ENCODE results near the gene ZNF439. TPM values are rescaled to one million over a fixed set of nuclear protein-coding genes. Genes with fewer than 3 reads are reported as not detected.

ZNF439 gene
- total and polyA plus RNA-seq, 2 donors (not counting 1 experiment from before 2014, with no cell fraction given), result 3.1 to 9.4 TPM

GRCh38 chr19:11880598-11880997 is 32.1 kb downstream of the ZNF439 start:
- Histone ChIP-seq H3K4me3 (replicated peaks in 1 of 4; ENCODE audit: control extremely low read depth in 1 of 4, insufficient read depth in 1 of 4, low read depth in 3 of 4, low read length in 4 of 4) (no peak overlapping the region), H3K27ac (ENCODE audit: insufficient read depth, low read length) (no peak overlapping the region), H3K9me3 (ENCODE audit: control insufficient read depth, insufficient read depth, low read depth, low read length) (no peaks in the 10 kb centered on the region), H3K36me3 (ENCODE audit: control insufficient read depth, insufficient read depth, low read length) (no peaks in the 10 kb centered on the region), H3K79me2 (ENCODE audit: control insufficient read depth, insufficient read depth, low read length) (no peaks in the 10 kb centered on the region), H4K20me1 (ENCODE audit: control insufficient read depth, extremely low read depth, insufficient read depth, low read length) (no peaks in the 10 kb centered on the region), H2AFZ (ENCODE audit: low read length) (no peak overlapping the region), H3K4me2 (ENCODE audit: extremely low read depth, insufficient read depth, low read length) (no peak overlapping the region), H3K4me1 (ENCODE audit: control insufficient read depth, extremely low read depth, insufficient read depth, low read length) (no peaks in the 10 kb centered on the region), H3K27me3 (ENCODE audit: control insufficient read depth, insufficient read depth, low read length) (no peaks in the 10 kb centered on the region), H3K9ac (ENCODE audit: insufficient read depth, low read length) (no peak overlapping the region)
- no peak for DNase-seq (ENCODE audit: low read depth in 2 of 2)
- TF ChIP-seq EZH2 (IDR thresholded peaks at IDR 0.05; ENCODE audit: low read length, missing control alignments), result no peak
- TF ChIP-seq CTCF (conservative IDR thresholded peaks at IDR 0.05 in 1 of 2, IDR thresholded peaks at IDR 0.05 in 1 of 2; ENCODE audit: low read depth in 1 of 2, low read length in 2 of 2), result no peak

- Histone ChIP-seq H3K9me3 (ENCODE audit: control insufficient read depth, insufficient read depth, low read depth, low read length) (no peaks in the 10 kb centered on the region), H3K36me3 (ENCODE audit: control insufficient read depth, insufficient read depth, low read length) (no peaks in the 10 kb centered on the region), H3K9ac (ENCODE audit: insufficient read depth, low read length) (no peak overlapping the region), H2AFZ (ENCODE audit: low read length) (no peak overlapping the region), H3K4me3 (replicated peaks in 1 of 4; ENCODE audit: control extremely low read depth in 1 of 4, insufficient read depth in 1 of 4, low read depth in 3 of 4, low read length in 4 of 4) (no peak overlapping the region), H3K79me2 (ENCODE audit: control insufficient read depth, insufficient read depth, low read length) (no peaks in the 10 kb centered on the region), H3K27me3 (ENCODE audit: control insufficient read depth, insufficient read depth, low read length) (no peaks in the 10 kb centered on the region), H3K4me1 (ENCODE audit: control insufficient read depth, extremely low read depth, insufficient read depth, low read length) (no peaks in the 10 kb centered on the region), H3K4me2 (ENCODE audit: extremely low read depth, insufficient read depth, low read length) (peak overlapping the region; percentile 20), H3K27ac (ENCODE audit: insufficient read depth, low read length) (no peak overlapping the region), H4K20me1 (ENCODE audit: control insufficient read depth, extremely low read depth, insufficient read depth, low read length) (no peaks in the 10 kb centered on the region)
- peak; percentile 28 to 62 for DNase-seq (ENCODE audit: low read depth in 2 of 2)
- TF ChIP-seq EZH2 (IDR thresholded peaks at IDR 0.05; ENCODE audit: low read length, missing control alignments), result no peak
- peak; percentile 74 to 83 for TF ChIP-seq CTCF (conservative IDR thresholded peaks at IDR 0.05 in 1 of 2, IDR thresholded peaks at IDR 0.05 in 1 of 2; ENCODE audit: low read depth in 1 of 2, low read length in 2 of 2)
Observed at GRCh38 chr19:11881151-11881800, 32.8 kb downstream of the ZNF439 start.

- TF ChIP-seq EZH2 (IDR thresholded peaks at IDR 0.05; ENCODE audit: low read length, missing control alignments) (no peak), CTCF (conservative IDR thresholded peaks at IDR 0.05 in 1 of 2, IDR thresholded peaks at IDR 0.05 in 1 of 2; ENCODE audit: low read depth in 1 of 2, low read length in 2 of 2) (no peak)
- no peaks in the 10 kb centered on the region for H3K27me3 ChIP-seq (ENCODE audit: control insufficient read depth, insufficient read depth, low read length)
Observed at GRCh38 chr19:11882606-11883005, 34.1 kb downstream of the ZNF439 start.

More at GRCh38 chr19:11882606-11883005, 34.1 kb downstream of the ZNF439 start:
- Histone ChIP-seq H3K9me3 (ENCODE audit: control insufficient read depth, insufficient read depth, low read depth, low read length) (no peaks in the 10 kb centered on the region), H3K36me3 (ENCODE audit: control insufficient read depth, insufficient read depth, low read length) (no peaks in the 10 kb centered on the region), H3K27ac (ENCODE audit: insufficient read depth, low read length) (no peak overlapping the region), H3K4me2 (ENCODE audit: extremely low read depth, insufficient read depth, low read length) (no peak overlapping the region), H3K4me1 (ENCODE audit: control insufficient read depth, extremely low read depth, insufficient read depth, low read length) (no peaks in the 10 kb centered on the region), H3K9ac (ENCODE audit: insufficient read depth, low read length) (no peak overlapping the region), H3K4me3 (replicated peaks in 1 of 4; ENCODE audit: control extremely low read depth in 1 of 4, insufficient read depth in 1 of 4, low read depth in 3 of 4, low read length in 4 of 4) (no peak overlapping the region), H4K20me1 (ENCODE audit: control insufficient read depth, extremely low read depth, insufficient read depth, low read length) (no peaks in the 10 kb centered on the region), H3K79me2 (ENCODE audit: control insufficient read depth, insufficient read depth, low read length) (no peaks in the 10 kb centered on the region), H2AFZ (ENCODE audit: low read length) (no peak overlapping the region)
- no peak for DNase-seq (ENCODE audit: low read depth in 2 of 2)
